NCI-H2171 (cell line): ENCODE data around the gene FGF5.
"Not testable (repeated sequence)": the region's sequence is repeated elsewhere in the genome, so short reads cannot be mapped to it uniquely, and the experiment has no call there.

Source experiments
- DNase-seq: peaks from one replicate; lab custom pipeline; 2025; lab: John Stamatoyannopoulos, UW

FGF5 gene

DNA sequence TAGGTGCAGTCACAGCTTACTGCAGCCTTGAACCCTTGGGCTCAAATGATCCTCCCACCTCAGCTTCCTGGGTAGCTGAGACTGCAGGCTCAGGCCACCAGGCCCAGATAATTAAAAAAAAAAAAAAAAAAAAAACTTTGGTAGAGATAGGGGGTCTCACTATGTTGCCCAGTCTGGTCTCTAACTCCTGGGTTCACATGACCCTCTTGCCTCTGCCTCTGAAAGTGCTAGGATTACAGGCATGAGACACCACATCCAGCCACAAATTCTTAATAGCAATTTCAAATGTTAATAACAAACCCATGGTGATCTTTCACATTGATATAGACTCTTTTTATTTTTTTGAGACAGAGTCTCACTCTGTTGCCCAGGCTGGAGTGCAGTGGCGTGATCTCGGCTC, 12.3 kb upstream of the FGF5 start:
- no peak for DNase-seq

DNA sequence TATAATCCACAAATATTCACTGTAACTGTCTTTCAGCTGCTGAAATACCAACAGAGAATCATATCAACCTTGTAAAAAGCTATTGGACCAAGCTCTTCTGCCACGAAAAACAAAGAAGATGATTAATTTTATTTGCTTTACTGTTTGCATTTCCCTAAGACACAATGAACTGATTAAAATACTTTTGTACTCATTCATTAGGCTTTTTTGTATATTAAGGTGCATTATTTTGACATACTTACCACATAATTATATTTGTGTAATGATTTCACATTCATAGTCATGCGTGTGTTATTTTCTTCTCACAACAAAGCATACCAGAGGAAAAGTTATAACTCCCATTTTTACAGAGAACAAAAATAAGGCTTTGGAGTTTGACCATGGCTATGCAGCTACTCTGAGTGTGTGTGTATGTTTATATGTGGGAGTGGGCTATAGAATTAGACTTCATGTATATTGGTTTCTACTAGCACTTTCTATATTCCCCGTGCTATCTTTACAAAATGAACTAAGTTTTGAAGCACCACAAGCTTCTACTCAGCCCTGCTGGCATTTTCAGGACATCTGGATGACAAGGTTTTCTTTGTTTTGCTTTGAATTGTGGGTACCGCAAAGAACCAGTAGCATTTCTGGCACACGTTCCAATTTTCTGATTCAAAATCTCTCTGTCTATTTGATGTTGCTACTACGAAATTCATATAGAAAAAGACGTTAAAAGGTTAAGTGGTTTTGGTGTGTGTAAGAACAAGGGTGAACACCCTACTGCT, 11.0 kb upstream of the FGF5 start:
- DNase-seq = no peak

- no peak for DNase-seq
Measured at GRCh38 chr4:80257851-80258250, 8.6 kb upstream of the FGF5 start.

DNA sequence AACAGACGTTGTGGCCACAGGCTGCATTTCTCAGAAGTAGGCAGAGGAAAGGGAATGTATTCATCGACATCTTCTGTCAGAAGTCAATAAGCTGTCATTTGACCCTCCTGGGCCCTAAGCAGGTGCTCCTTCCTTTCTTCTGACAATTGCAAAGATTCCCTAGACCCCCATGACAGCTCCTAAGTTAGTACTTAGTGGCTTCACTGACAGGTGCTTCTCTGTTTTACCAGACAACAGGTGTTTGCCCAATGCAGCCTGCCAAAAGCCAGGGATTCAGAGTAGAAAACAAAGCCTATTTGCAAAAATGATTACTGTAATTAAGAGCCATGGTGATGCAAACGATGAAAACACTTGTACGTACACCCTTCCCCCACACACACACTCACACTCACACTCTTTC, 7.5 kb upstream of the FGF5 start:
- DNase-seq = peak; percentile 4

GRCh38 chr4:80259817-80260216, 6.6 kb upstream of the FGF5 start:
- DNase-seq = no peak

DNA sequence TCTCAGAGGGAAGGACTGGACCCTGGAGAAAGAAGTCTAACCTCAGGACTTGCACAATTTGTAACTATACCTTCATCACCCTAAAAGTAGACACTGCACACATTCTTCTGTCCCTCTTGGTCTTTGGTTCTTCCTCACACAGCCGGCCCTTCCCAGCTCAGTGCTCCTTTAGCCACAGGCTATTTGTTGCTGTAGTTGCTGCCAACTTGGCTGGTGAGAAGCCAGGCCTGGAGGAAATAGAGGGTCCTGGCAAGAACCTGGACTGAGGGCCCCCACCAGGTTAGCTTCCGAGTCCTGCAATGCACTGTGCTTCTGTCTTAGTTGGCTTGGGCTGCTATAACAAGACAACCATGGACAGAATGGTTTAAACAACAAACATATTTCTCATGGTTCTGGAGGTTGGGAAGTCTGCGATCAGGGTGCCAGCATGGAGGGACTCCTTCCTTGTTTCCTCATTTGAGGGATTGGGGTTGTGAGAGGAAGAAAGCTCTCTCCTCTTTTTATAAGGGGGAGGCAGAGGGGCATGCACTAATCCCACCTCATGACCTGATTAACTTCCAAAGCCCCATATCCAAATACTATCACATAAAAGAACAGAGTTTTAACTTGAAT, 4.4 kb upstream of the FGF5 start:
- DNase-seq = no peak

GRCh38 chr4:80263541-80264351, 2.7 kb upstream of the FGF5 start:
- no peak for DNase-seq

GRCh38 chr4:80264352-80264647, 2.2 kb upstream of the FGF5 start:
- no peak for DNase-seq

DNA sequence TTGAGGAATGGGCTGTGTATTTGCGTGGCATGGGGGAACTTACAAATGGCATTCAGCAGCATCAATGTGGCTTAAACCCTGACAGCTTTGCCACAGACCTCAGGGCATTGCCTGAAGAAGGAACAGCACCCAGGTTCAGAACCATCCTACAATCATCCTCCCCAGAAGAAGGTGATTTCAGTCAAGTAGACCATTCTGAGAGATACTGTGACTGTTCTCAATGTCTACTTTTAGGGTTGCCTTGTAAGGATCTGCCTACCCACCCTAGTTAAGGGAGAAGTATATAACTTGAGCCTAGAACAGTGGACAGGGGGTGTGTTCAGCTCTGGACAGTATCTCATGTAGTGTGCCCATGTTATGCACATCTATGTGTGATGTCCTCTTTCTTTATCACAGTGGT, 1.6 kb upstream of the FGF5 start:
- no peak for DNase-seq

- no peak for DNase-seq
Measured at GRCh38 chr4:80265571-80266252, 752 bp upstream of the FGF5 start.

GRCh38 chr4:80266902-80267380, 477 bp downstream of the FGF5 start:
- DNase-seq = no peak

DNA sequence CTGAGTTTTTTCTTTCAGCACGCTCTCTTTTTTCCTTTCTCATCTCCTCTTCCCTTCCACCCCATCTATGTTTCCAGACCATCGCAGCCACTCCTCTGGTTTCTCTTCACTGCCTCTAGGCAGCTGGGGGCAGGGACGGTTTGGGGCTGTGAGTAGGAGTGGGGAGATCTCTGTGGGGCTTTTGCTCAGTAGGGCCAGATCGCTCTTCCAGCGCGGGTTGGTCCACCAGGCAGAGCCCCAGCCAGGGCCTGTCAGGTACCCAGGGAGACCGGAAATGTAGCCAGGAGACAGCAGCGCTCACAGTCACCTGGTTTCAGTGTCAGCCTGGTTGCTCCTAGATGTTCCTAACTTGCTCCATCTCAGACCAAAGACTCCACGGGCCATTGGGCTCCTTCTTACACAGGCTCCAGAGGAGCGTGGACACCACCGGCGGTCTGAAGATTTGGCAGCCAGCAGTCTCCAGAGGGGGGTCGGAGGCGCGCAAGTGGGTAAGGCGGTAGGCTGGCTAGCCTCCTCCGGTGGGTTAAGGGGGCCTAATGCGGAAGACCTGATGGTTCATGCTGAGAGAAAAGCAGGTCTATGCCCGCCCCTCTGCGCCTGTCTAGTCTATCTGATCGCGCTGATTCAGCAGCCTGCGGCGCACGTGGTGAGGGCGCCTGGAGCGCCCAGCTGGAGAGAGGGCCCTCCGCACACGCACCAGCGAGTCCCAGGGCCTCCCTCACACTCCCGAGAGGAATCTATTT, 1.8 kb downstream of the FGF5 start:
- no peak for DNase-seq

DNA sequence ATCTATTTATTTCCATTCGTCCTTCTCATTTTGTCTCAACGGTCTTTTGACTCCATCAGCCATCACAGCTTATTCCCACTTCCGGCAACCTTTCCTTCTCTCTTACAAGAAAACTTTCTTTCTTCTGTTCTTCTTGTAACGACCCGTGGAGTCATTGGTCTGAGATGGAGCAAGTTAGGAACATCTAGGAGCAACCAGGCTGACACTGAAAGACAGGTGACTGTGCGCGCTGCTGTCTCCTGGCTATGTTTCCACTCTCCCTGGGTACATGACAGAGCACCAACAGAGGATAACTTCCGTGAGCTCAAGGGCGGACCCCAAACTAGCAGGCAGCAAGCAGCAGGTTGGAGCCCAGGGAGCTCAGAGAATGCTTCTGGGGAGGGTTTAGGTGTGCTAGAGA, 2.5 kb downstream of the FGF5 start:
- no peak for DNase-seq

- no peak for DNase-seq
Measured at GRCh38 chr4:80270321-80270720, 3.9 kb downstream of the FGF5 start.

DNA sequence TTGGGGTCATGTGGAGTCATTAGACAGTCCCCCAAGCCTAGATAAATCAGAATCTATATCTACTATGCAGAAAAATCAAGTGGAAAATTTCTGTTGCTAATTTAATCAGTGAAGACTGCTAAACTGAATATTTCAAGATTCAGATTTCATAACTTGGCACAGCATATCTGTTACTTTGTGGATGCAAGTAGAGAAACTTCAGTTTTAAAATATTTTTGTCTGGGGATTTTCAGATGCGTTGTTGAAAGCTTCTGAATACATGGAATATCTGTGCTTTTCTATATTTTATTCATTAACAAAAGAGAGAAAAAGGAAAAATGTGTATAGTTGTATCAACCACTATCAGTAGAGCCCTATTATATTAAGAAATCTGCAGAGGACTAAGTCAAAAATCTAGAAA, 4.4 kb downstream of the FGF5 start:
- DNase-seq = no peak

- DNase-seq = no peak
Measured at GRCh38 chr4:80271801-80272200, 5.3 kb downstream of the FGF5 start.

DNA sequence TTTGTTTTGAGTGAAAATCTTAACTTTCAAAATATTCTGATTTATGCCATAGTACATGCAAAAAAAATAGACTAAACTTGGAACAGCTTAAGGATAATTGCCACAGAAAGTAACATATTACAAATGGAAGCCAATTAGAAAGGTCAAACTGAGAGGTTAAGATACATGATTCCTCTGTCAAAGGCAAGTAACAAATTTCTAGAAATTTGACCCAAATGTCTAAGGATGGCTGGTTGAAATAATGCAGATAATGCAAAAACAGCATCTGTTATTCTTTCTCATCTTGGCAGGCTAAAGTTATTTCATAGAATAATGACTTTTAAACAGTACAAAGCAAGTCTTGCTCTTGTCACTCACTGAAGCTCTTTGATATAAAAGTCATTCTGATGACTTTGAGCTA, 10.5 kb downstream of the FGF5 start:
- DNase-seq = no peak

DNA sequence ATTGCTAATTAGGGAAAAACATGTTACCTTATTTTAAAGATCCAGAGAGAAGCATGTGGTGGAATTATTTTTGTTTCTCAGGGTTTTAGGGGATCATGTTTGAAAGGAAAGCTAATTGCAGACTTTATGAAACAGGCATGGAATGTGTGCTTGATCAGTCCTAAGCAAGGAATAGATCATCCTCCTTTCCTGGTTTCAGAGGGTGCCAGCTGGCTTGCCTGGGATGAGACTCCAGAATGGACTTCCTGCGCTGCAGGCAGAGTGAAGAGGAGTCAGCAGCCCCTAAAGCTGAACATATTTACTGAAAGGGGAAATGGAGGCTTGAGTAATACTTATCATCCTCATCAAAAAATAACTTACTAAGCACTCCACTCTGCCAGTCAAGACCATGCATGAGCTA, 13.3 kb downstream of the FGF5 start:
- DNase-seq = no peak

- no peak for DNase-seq
Measured at GRCh38 chr4:80286451-80286850, 20.0 kb downstream of the FGF5 start.

- not testable (repeated sequence) for DNase-seq
Measured at GRCh38 chr4:80290665-80291064, 24.2 kb downstream of the FGF5 start.

DNA sequence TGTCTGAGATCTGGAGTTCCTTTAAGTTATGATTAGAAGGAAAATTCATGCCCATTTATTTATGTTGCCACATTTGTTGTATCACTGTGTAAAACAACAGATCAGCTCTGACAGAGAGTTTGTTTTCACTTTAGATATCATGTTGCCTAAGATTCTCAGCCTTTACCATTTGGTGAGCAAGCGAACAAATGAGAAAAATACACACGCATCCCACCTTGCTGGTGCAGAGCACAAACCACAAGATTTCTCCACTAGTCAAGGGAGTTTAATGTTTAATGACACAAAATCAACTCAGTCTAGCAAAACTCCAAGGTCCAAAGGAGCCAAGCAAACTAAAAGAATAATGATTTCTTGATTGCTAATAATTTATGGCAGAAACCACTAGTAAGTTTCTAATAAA, 27.7 kb downstream of the FGF5 start:
- DNase-seq = no peak

DNA sequence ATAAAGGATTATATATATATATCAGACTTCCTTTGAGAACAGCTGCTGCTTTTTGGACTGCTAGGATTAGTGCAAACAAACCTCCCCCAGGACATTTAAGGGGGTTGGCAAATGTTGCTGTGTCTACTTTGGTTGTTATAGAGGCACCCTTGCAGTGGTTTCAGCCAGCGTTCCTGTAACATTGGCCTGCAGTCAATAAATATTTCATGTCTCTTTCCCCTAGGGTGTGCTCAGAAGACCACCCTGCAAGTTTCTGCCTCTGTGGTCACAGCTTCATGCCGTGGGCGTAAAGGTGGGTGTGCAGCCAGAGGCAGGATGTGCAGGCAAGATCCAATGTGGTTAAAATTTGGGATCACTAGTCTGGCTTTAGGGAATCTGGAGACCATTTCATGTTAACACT, 28.9 kb downstream of the FGF5 start:
- no peak for DNase-seq
